HG03064 (cell line): ENCODE results near the gene UNKL.

Source experiments
- ATAC-seq: cut with Tn5 transposase; IDR thresholded peaks from one replicate; pipeline ENCODE4 v1.9.1; 2021; ENCODE audit warnings: low read depth; ENCODE audit not compliant: unreplicated experiment

UNKL gene

DNA sequence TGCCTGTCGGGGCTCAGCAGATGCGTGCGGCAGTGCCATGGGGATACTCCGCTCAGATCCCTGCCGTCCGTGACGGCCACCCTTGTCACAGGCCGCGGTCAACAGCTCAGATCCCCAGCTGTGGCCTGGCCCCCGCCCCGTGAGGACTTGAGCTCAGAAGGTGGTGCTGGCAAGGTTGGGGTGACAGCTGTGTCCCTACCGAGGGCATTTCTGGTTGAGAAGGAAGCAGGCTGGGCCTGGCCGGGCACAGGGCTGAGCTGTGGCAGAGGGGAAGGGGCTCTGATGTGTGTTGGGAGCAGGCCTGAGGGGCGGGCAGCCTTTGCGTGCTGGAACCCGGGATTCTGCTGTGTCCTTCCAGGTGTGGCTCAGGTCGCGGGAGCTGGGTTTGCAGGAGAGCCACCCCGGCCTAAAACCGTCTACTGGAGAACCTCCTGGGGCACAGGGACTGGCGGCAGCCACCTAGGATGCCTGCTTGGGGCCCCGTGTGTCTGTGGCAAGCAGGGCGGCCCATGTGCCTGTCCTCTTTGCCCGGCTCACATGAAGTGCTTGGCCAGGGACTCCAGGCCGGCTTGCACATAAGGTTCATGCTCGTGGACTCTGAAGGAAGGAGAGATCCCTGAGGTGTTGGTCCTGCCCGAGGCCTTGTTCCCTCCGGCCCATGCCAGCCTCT lies 100.0 kb downstream of the UNKL start:
- ATAC-seq: no peak

DNA sequence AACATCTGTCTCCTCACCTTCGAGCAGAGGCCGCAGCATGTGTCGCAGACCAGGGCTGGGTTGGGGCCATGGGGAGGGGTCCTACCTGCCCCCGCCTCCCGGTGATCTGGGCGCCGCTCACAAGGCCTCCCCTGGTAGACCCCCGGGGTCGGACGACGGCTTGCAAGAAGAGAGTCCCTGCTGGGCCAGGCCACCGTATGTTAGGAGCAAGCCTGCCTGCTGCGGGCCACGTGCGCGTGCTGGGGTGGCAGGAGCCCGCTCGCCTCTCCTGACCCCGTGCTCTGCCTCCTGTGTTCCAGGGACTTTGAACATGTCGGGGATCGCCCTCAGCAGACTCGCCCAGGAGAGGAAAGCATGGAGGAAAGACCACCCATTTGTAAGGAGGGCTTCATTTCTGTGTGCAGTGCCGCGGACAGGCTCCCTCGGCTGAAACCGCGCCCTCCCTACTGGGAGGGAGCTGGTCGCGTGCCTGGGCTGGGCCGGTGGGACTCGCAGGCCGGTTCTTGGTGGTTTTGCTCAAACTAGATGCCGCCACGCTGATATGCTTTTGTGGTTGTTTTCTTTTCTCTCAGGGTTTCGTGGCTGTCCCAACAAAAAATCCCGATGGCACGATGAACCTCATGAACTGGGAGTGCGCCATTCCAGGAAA lies 100.7 kb downstream of the UNKL start:
- no peak for ATAC-seq
